ENCODE results near the gene MSX1. TPM values are rescaled to one million over a fixed set of nuclear protein-coding genes. Genes with fewer than 3 reads are reported as not detected.

Gene MSX1
- total and polyA plus RNA-seq, 2 of the 8 experiments (the other 6 are each of a cell fraction or from before 2014, with no cell fraction given), result 0.47 TPM; not detected in 1

DNA sequence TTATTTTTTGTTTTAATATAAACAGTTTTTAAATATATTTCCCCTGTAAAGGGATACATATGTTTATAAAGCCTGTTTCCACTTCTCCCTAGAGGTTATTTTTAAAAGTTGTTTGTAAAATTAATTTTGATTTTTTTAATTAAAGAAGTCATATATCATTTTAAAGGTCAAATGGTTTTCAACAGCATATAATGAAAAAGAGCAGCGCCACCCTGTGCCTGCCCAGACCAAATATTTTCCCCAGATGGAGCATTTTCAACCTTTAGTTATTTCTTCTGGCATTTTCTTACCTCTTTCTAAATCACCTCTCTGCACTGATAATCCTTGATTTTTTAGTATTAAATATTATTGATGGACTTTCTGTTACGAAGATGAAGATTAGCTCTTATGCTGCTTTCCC lies 21.0 kb downstream of the MSX1 start:
- Histone ChIP-seq H2BK12ac (ENCODE audit: low read depth, low read length) (no peak overlapping the region), H3K4me3 (ENCODE audit: extremely low read depth in 1 of 4, insufficient read depth in 2 of 4, low read depth in 3 of 4, low read length in 4 of 4) (no peak overlapping the region), H2BK20ac (ENCODE audit: low read length) (no peak overlapping the region), H3K9ac (replicated peaks in 1 of 4; ENCODE audit: extremely low read depth in 1 of 4, low read depth in 3 of 4, low read length in 3 of 4) (no peak overlapping the region), H3K18ac (ENCODE audit: extremely low read depth, low read length) (no peak overlapping the region), H3K4ac (replicated peaks; ENCODE audit: insufficient read length, low read depth, low read length) (no peak overlapping the region), H2AFZ (ENCODE audit: low read length) (no peak overlapping the region), H3K4me2 (ENCODE audit: insufficient read depth in 1 of 2, low read depth in 2 of 2, low read length in 2 of 2) (no peak overlapping the region), H4K91ac (replicated peaks; ENCODE audit: insufficient read length, low read length) (no peak overlapping the region), H3K4me1 (replicated peaks in 1 of 4; ENCODE audit: control insufficient read depth in 3 of 4, insufficient read depth in 4 of 4, low read length in 3 of 4) (no peaks in the 10 kb centered on the region), H2AK5ac (ENCODE audit: low read depth, low read length) (no peak overlapping the region), H2BK15ac (ENCODE audit: low read length) (no peak overlapping the region), H4K8ac (ENCODE audit: extremely low read depth, insufficient read depth, low read length) (no peak overlapping the region), H3K79me2 (ENCODE audit: control insufficient read depth in 1 of 2, insufficient read depth in 2 of 2, low read length in 2 of 2) (no peaks in the 10 kb centered on the region), H3K27me3 (replicated peaks in 1 of 4; ENCODE audit: control insufficient read depth in 3 of 4, extremely low read depth in 1 of 4, insufficient read depth in 3 of 4, low read length in 3 of 4) (peaks cover 3 to 26% (median 14%) of the 10 kb centered on the region in 4 experiments), H3K23me2 (ENCODE audit: low read depth, low read length) (no peaks in the 10 kb centered on the region), H3K27ac (ENCODE audit: low read depth, low read length) (no peak overlapping the region), H3K56ac (replicated peaks; ENCODE audit: insufficient read length, low read depth, low read length) (no peak overlapping the region), H3K79me1 (ENCODE audit: low read depth, low read length) (no peaks in the 10 kb centered on the region), H3K23ac (ENCODE audit: insufficient read length) (no peak overlapping the region), H3K36me3 (ENCODE audit: control insufficient read depth in 2 of 4, insufficient read depth in 4 of 4, low read length in 3 of 4) (no peaks in the 10 kb centered on the region), H3K9me3 (ENCODE audit: insufficient read depth in 2 of 2, low read depth in 1 of 2, low read length in 1 of 2) (no peaks in the 10 kb centered on the region), H4K20me1 (replicated peaks in 1 of 2; ENCODE audit: control insufficient read depth in 1 of 2, insufficient read depth in 2 of 2, low read length in 2 of 2) (no peaks in the 10 kb centered on the region), H2BK5ac (ENCODE audit: low read depth, low read length) (no peak overlapping the region), H3K14ac (ENCODE audit: insufficient read length) (no peak overlapping the region), H4K5ac (ENCODE audit: insufficient read length, low read depth, low read length) (no peak overlapping the region), H2BK120ac (replicated peaks; ENCODE audit: low read depth, low read length) (no peak overlapping the region)
- ChIA-PET CTCF (ENCODE audit: partially characterized antibody) (interaction anchor here (0.7 to 2.9 kb wide), 6 partner anchors 11 to 391 kb away, joined by 3 to 13 read pairs (median 6); no protein-coding TSS in a partner anchor), POLR2A (ENCODE audit: partially characterized antibody) (no interaction called here)
- no peak for TF ChIP-seq MAFK (IDR thresholded peaks at IDR 0.05; ENCODE audit: low read depth, low read length)
- peak; percentile 39 to 40; a peak in 3 of 4 replicates for TF ChIP-seq RAD21 (IDR thresholded peaks at IDR 0.05 in 1 of 2, conservative IDR thresholded peaks at IDR 0.05 in 1 of 2; ENCODE audit: low read depth in 2 of 2, low read length in 2 of 2)
- TF ChIP-seq, protein P1, sequence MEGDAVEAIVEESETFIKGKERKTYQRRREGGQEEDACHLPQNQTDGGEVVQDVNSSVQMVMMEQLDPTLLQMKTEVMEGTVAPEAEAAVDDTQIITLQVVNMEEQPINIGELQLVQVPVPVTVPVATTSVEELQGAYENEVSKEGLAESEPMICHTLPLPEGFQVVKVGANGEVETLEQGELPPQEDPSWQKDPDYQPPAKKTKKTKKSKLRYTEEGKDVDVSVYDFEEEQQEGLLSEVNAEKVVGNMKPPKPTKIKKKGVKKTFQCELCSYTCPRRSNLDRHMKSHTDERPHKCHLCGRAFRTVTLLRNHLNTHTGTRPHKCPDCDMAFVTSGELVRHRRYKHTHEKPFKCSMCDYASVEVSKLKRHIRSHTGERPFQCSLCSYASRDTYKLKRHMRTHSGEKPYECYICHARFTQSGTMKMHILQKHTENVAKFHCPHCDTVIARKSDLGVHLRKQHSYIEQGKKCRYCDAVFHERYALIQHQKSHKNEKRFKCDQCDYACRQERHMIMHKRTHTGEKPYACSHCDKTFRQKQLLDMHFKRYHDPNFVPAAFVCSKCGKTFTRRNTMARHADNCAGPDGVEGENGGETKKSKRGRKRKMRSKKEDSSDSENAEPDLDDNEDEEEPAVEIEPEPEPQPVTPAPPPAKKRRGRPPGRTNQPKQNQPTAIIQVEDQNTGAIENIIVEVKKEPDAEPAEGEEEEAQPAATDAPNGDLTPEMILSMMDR (IDR thresholded peaks at IDR 0.05; ENCODE audit: control extremely low read depth in 1 of 3, insufficient read depth in 1 of 3, low read depth in 1 of 3, low read length in 3 of 3), result peak in 2 of 3 experiments; percentile 19 to 27; a peak in 2 of 4 replicates
- no peak for TF ChIP-seq CBX5 (IDR thresholded peaks at IDR 0.05; ENCODE audit: low read depth, low read length)
- no peak for TF ChIP-seq KDM5A (IDR thresholded peaks at IDR 0.05; ENCODE audit: low read length)
- WGBS, 2 experiments (ENCODE audit: extremely low coverage in 1 of 2, insufficient coverage in 1 of 2, insufficient read length in 1 of 2, insufficient replicate concordance in 2 of 2, low coverage in 1 of 2, low lambda C conversion rate in 2 of 2, missing lambda C conversion rate in 1 of 2), result 59% methylated on average over 2 of the region's 2 CpGs; no CpG with 5 or more reads in 1 of the 2 experiments
- FAIRE-seq (no peak), DNase-seq (ENCODE audit: low read depth in 1 of 2, low spot score in 2 of 2) (no peak)
